D721Med (cell line): ENCODE measurements around the gene ATPAF1.

Experiments
- DNase-seq: peaks from one replicate; pipeline ENCODE4 v3.0.0; 2011; ENCODE audit warnings: low spot score; ENCODE audit not compliant: insufficient read length
- FAIRE-seq: peaks from 2 replicates; lab custom pipeline; 2011; peaks lifted over from hg19 to GRCh38; lab: Jason Lieb, UNC
- CTCF ChIP-seq: IDR thresholded peaks from 2 replicates; pipeline ENCODE4 v1.5.1; 2012; ENCODE audit warnings: mild to moderate bottlenecking, control low read depth; ENCODE audit not compliant: insufficient read depth; ENCODE audit errors: missing control alignments

Gene ATPAF1

GRCh38 chr1:46635205-46635604 lies 33.0 kb downstream of the ATPAF1 start:
- TF ChIP-seq CTCF: no peak
- FAIRE-seq: no peak
- DNase-seq: no peak

GRCh38 chr1:46630719-46631118 lies 37.4 kb downstream of the ATPAF1 start:
- DNase-seq (no peak), FAIRE-seq (no peak)
- no peak for TF ChIP-seq CTCF

GRCh38 chr1:46623743-46624644 lies 44.2 kb downstream of the ATPAF1 start:
- no peak for FAIRE-seq
- TF ChIP-seq CTCF: no peak

GRCh38 chr1:46622344-46622743 lies 45.8 kb downstream of the ATPAF1 start:
- DNase-seq (no peak), FAIRE-seq (no peak)
- TF ChIP-seq CTCF: peak; percentile 56

More at GRCh38 chr1:46623743-46624644, 44.2 kb downstream of the ATPAF1 start:
- no peak for DNase-seq

- FAIRE-seq (no peak), DNase-seq (no peak)
Observed at GRCh38 chr1:46621930-46622329, 46.2 kb downstream of the ATPAF1 start.

GRCh38 chr1:46619656-46620258 lies 48.4 kb downstream of the ATPAF1 start:
- TF ChIP-seq CTCF: no peak
- DNase-seq (no peak), FAIRE-seq (no peak)

More at GRCh38 chr1:46621930-46622329, 46.2 kb downstream of the ATPAF1 start:
- TF ChIP-seq CTCF: no peak
